Parathyroid adenoma (tissue), 2 donors: ENCODE results near the gene TMBIM6.

Experiments used
- H2AFZ ChIP-seq: fragments of 300-600 bp; sonication (generic); one replicate; pipeline ENCODE4 v1.7.0; 2017; ENCODE audit warnings: antibody characterized with exemption, mild to moderate bottlenecking
- H3K27ac ChIP-seq: fragments of 300-600 bp; sonication (generic); one replicate; pipeline ENCODE4 v1.7.0; 2017
- H3K27me3 ChIP-seq: fragments of 300-600 bp; sonication (generic); one replicate; pipeline ENCODE4 v1.7.0; 2017; ENCODE audit warnings: low read length; ENCODE audit not compliant: control insufficient read depth, insufficient read depth
- H3K36me3 ChIP-seq: fragments of 300-600 bp; sonication (generic); one replicate; pipeline ENCODE4 v1.7.0; 2017; ENCODE audit warnings: low read length; ENCODE audit not compliant: control insufficient read depth, insufficient read depth
- H3K4me1 ChIP-seq: fragments of 300-600 bp; sonication (generic); one replicate; pipeline ENCODE4 v1.7.0; 2017; ENCODE audit warnings: control low read depth
- H3K4me2 ChIP-seq: fragments of 300-600 bp; sonication (generic); one replicate; pipeline ENCODE4 v1.7.0; 2017; ENCODE audit warnings: low read length
- H3K4me3 ChIP-seq: fragments of 300-600 bp; sonication (generic); one replicate; pipeline ENCODE4 v1.7.0; 2017; ENCODE audit warnings: low read depth, low read length
- H3K79me2 ChIP-seq: fragments of 300-600 bp; sonication (generic); one replicate; pipeline ENCODE4 v1.7.0; 2017; ENCODE audit warnings: control low read depth
- H3K9ac ChIP-seq: fragments of 300-600 bp; sonication (generic); one replicate; pipeline ENCODE4 v1.7.0; 2017; ENCODE audit warnings: mild to moderate bottlenecking
- H3K9me3 ChIP-seq: fragments of 300-600 bp; sonication (generic); one replicate; pipeline ENCODE4 v1.7.0; 2017; ENCODE audit warnings: low read length; ENCODE audit not compliant: control insufficient read depth
- CTCF ChIP-seq: fragments of 300-600 bp; sonication (generic); IDR thresholded peaks from one replicate; pipeline ENCODE4 v1.7.0; 2017; ENCODE audit warnings: antibody characterized with exemption, mild to moderate bottlenecking
- donor health status: primary hyperparathyroidism.

TMBIM6 gene

GRCh38 chr12:49811961-49812401 is 70.6 kb downstream of the TMBIM6 start:
- no peak for TF ChIP-seq CTCF
- Histone ChIP-seq H3K9me3 (no peaks in the 10 kb centered on the region), H3K79me2 (peaks cover 14% of the 10 kb centered on the region), H3K36me3 (no peaks in the 10 kb centered on the region), H3K4me1 (no peaks in the 10 kb centered on the region), H3K27me3 (no peaks in the 10 kb centered on the region), H3K4me2 (no peak overlapping the region), H2AFZ (no peak overlapping the region), H3K4me3 (no peak overlapping the region), H3K27ac (no peak overlapping the region), H3K9ac (no peak overlapping the region)

DNA sequence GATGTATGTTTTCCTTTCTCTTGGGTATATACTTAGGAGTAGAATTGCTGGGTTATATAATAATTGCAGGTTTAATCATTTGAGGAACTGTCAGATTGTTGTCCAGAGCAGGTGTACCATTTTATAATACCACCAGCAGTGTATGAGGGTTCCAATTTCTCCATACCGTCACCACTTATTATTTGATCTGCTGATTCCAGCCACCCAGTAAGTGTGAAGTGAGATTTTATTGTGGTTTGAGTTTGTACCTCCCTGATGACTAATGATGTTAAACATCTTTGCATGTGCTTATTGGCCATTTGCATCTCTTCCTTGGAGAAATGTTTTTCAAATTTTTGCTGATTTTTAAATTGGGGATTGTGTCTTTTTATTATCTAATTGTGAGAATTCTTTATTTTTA is 71.8 kb downstream of the TMBIM6 start:
- Histone ChIP-seq H3K27ac (no peak overlapping the region), H3K27me3 (no peaks in the 10 kb centered on the region), H3K4me2 (no peak overlapping the region), H3K36me3 (no peaks in the 10 kb centered on the region), H3K4me1 (no peaks in the 10 kb centered on the region), H2AFZ (no peak overlapping the region), H3K79me2 (peaks cover 14% of the 10 kb centered on the region), H3K4me3 (no peak overlapping the region), H3K9ac (no peak overlapping the region), H3K9me3 (no peaks in the 10 kb centered on the region)
- no peak for TF ChIP-seq CTCF
